Large intestine (tissue), 3 donors: ENCODE measurements around the gene CGB7. TPM values are rescaled to one million over a fixed set of nuclear protein-coding genes. Genes with fewer than 3 reads are reported as not detected.

Source experiments
- DNase-seq, 2 donors: peaks; one replicate each; pipeline versions ENCODE4 v3.0.0 to v3.0.0-alpha.2; 2013
- H3K27ac ChIP-seq: one replicate; pipeline ENCODE4 v1.5.1; 2013; ENCODE audit warnings: low read length
- H3K27me3 ChIP-seq: 2 replicates; pipeline ENCODE4 v1.6.1; 2013; ENCODE audit warnings: low read length; ENCODE audit not compliant: control insufficient read depth, insufficient read depth
- H3K36me3 ChIP-seq: 2 replicates; pipeline ENCODE4 v1.6.1; 2013; ENCODE audit warnings: low read length; ENCODE audit not compliant: control insufficient read depth, insufficient read depth
- H3K4me1 ChIP-seq: one replicate; pipeline ENCODE4 v1.6.1; 2013; ENCODE audit warnings: low read length; ENCODE audit not compliant: control insufficient read depth, insufficient read depth
- H3K4me3 ChIP-seq: one replicate; pipeline ENCODE4 v1.5.1; 2013; ENCODE audit warnings: low read length
- H3K9me3 ChIP-seq: one replicate; pipeline ENCODE4 v1.6.1; 2013; ENCODE audit warnings: mild to moderate bottlenecking, low read depth, low read length, moderate library complexity; ENCODE audit not compliant: control insufficient read depth
- WGBS: methylation state at CpG from one replicate; pipeline ENCODE4 v1.1.5; 2013; ENCODE audit warnings: low lambda C conversion rate; ENCODE audit not compliant: insufficient coverage; 5-methylcytosine and 5-hydroxymethylcytosine counted together
- polyA plus RNA-seq: library from polyadenylated mRNA; unstranded; fragments of 120-200 nt; gene quantifications from one replicate; pipeline ENCODE4 v1.2.1, GENCODE V29; 2013

Gene CGB7
- polyA plus RNA-seq, 1 donor, result 0.06 TPM

DNA sequence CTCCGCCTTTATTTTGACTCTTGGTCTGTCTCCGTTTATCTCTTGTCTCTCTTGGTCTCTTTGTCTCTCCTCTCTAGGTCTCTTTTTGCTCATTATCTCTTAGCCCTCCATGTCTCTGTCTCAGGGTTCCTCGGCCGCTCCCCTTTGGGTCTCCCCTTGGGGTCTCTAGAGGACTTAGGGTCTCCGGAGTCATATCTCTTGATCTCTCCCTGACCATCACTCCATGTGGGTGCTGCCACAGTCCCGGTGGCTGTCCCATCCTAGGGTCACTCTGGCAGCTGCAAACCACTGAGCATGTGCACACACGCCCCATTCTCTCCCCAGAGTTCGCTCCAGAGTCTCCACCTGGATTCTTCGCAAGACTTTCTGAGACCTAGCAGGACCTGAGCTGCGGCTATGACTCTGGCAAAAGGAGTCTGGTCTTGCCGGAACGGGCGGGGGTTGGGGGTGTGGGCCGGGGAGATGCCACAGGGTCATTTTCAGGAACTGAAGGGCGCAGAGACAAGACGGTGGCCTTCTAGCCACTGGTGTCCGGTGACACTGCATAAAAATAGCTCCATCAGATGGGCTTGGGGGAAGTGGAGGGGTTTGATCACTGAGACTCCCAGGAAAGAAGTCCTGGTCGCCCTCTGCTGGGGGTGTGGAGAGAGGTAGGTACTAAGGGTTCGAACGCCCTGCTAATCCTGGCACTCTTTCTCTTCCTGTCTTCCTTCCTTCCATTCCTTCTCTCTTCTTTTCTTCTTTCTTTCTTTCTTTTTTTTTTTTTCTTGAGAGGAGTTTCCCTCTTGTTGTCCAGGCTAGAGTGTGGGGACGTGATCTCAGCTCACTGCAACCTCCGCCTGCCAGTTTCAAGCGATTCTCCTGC, 16.2 kb upstream of the CGB7 start:
- 38% methylated on average over 2 of the region's 23 CpGs for WGBS
- Histone ChIP-seq H3K36me3 (no peaks in the 10 kb centered on the region), H3K27ac (no peak overlapping the region), H3K27me3 (peaks cover 54% of the 10 kb centered on the region), H3K9me3 (peaks cover 14% of the 10 kb centered on the region), H3K4me1 (no peaks in the 10 kb centered on the region), H3K4me3 (no peak overlapping the region)
- no peak for DNase-seq

DNA sequence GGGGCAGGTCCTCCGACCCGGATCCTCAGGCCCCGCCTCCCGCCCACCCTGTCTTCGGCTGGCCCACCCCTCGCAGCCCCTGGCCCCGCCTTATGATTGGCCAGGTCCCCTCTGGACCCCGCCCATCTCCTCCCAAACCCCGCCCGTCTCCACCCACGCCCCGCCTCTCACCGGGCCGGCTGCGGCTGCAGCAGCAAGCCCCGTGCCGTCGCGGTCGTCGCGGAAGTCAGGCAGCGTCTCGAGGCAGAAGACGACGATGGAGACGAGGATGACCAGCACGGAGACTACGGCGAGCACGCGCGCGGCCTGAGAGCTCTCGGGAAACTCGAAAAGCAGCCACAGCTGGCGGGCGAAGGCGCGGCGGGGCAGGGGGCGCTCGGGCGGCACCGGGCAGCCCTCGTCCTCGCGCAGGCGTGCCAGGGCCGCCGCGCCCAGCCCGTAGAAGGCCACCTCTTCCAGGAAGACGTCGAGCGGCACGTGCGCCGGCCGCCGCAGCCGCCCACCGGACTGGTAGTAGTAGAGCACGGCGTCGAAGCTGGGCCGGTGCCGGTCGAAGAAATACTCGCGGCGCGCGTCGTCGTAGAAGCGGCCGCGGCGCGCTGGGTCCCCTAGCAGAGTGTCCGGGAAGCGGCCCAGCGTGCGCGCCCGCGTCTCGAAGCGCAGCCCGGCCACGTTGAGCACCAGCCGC, 14.5 kb upstream of the CGB7 start:
- WGBS, result no CpG with 5 or more reads among the region's 93 CpGs
- Histone ChIP-seq H3K27me3 (peaks cover 62% of the 10 kb centered on the region), H3K4me3 (no peak overlapping the region)

DNA sequence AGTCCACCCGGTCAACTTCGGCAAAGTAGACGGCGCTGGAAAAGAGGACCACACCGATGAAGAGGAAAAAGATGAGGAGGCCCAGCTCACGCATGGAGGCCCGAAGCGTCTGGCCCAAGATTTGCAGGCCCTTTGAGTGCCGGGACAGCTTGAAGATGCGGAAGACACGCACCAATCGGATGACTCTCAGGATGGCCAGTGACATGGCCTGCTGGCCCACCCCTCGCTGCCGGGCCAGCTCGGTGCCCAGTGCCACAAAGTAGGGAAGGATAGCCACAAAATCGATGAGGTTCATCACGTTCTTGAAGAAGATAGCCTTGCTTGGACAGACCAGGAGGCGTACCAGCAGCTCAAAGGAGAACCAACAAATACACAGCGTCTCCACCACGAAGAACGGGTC, 12.9 kb upstream of the CGB7 start:
- H3K27ac ChIP-seq, result no peak overlapping the region
- no peaks in the 10 kb centered on the region for H3K4me1 ChIP-seq
- H3K9me3 ChIP-seq, result peaks cover 14% of the 10 kb centered on the region
- H3K36me3 ChIP-seq, result no peaks in the 10 kb centered on the region
- H3K4me3 ChIP-seq, result no peak overlapping the region
- 80% methylated on average over 1 of the region's 21 CpGs for WGBS
- H3K27me3 ChIP-seq, result peaks cover 77% of the 10 kb centered on the region
- no peak for DNase-seq

More for the DNA sequence above, 14.5 kb upstream of the CGB7 start:
- Histone ChIP-seq H3K9me3 (peaks cover 14% of the 10 kb centered on the region), H3K27ac (no peak overlapping the region), H3K4me1 (no peaks in the 10 kb centered on the region), H3K36me3 (no peaks in the 10 kb centered on the region)
- no peak for DNase-seq

- Histone ChIP-seq H3K27ac (no peak overlapping the region), H3K36me3 (no peaks in the 10 kb centered on the region), H3K4me1 (no peaks in the 10 kb centered on the region), H3K4me3 (no peak overlapping the region), H3K9me3 (peaks cover 14% of the 10 kb centered on the region), H3K27me3 (peaks cover 82% of the 10 kb centered on the region)
- WGBS, result no CpG with 5 or more reads among the region's 9 CpGs
- DNase-seq, result no peak
These were observed 11.5 kb upstream of the CGB7 start for GRCh38 chr19:49069026-49069425.

DNA sequence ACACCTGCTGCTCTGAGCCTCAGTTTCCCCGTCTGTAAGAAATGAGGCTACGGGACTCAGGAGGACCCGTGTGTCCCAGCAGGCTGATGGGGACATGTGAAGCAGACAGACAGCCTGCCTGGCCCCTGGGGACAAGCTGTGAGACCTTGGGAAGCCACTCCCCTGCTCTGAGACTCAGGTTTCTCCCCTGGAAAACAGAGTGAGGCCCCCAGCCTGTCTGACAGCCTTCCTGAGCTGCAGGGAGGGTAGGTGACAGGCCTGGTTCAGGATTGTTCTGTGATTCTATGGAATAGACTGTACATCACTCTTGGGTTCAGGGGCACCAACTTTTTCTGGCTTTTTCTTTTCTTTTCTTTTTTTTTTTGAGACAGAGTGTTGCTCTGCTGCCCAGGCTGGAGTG, 10.0 kb upstream of the CGB7 start:
- Histone ChIP-seq H3K9me3 (peaks cover 9% of the 10 kb centered on the region), H3K4me1 (no peaks in the 10 kb centered on the region), H3K27me3 (peaks cover 81% of the 10 kb centered on the region), H3K27ac (no peak overlapping the region), H3K4me3 (no peak overlapping the region), H3K36me3 (no peaks in the 10 kb centered on the region)
- no CpG with 5 or more reads among the region's 3 CpGs for WGBS
- no peak for DNase-seq

DNA sequence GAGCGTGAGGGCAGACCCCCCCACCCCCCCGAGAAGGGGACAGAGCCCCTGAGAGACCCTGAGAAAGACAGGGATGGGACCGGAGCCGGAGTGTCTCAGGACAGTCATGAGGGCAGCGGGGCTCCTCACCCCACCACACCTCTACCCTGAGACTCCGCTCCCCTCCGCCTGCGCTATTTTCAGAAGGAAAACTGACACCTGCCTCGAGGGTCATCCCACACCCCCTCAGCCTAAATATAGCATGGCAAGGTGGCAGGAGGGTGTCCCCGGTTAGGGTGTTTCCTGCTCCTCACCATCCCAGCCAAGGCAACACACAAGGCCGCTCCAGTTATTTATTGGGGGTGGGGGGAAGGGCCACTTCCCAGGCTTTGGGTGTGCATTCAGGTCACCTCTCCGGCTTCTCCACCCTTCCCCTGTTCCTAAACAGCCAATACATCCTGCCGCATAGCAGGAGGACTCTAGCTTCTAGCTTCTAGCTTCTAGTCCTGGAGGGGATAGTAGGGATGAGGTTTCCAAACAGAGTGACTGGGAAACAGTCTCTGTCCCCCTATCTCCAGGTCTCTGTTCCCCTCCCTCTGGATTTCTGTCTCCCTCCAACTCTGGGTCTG, 8.5 kb upstream of the CGB7 start:
- Histone ChIP-seq H3K4me1 (no peaks in the 10 kb centered on the region), H3K9me3 (peaks cover 13% of the 10 kb centered on the region), H3K27ac (no peak overlapping the region), H3K36me3 (no peaks in the 10 kb centered on the region), H3K4me3 (no peak overlapping the region), H3K27me3 (peaks cover 83% of the 10 kb centered on the region)
- no CpG with 5 or more reads among the region's 13 CpGs for WGBS
- DNase-seq, result no peak

GRCh38 chr19:49064768-49065611, 7.4 kb upstream of the CGB7 start, which contains the start of gene NTF4:
TSS of gene NTF4 (minus strand) at chr19:49064818. CDS start at chr19:49061997, 2,821 bp downstream.
- DNase-seq, result no peak
- Histone ChIP-seq H3K4me1 (no peaks in the 10 kb centered on the region), H3K4me3 (no peak within 1 kb of the TSS), H3K9me3 (peaks cover 5% of the 10 kb centered on the region), H3K27me3 (peaks cover 81% of the 10 kb centered on the region), H3K36me3 (no peaks in the 10 kb centered on the region), H3K27ac (no peak within 1 kb of the TSS)
- WGBS, result no CpG with 5 or more reads among the region's 53 CpGs

- peaks cover 80% of the 10 kb centered on the region for H3K27me3 ChIP-seq
- no CpG with 5 or more reads among the region's 10 CpGs for WGBS
These were observed 6.6 kb upstream of the CGB7 start for GRCh38 chr19:49064029-49064629.

GRCh38 chr19:49061445-49061844, 3.9 kb upstream of the CGB7 start:
- peaks cover 11% of the 10 kb centered on the region for H3K9me3 ChIP-seq
- no peak overlapping the region for H3K27ac ChIP-seq
- no peak for DNase-seq
- peaks cover 9% of the 10 kb centered on the region for H3K4me1 ChIP-seq
- WGBS, result no CpG with 5 or more reads among the region's 25 CpGs
- H3K36me3 ChIP-seq, result no peaks in the 10 kb centered on the region
- peaks cover 90% of the 10 kb centered on the region for H3K27me3 ChIP-seq
- H3K4me3 ChIP-seq, result no peak overlapping the region

More at GRCh38 chr19:49064029-49064629, 6.6 kb upstream of the CGB7 start:
- peaks cover 5% of the 10 kb centered on the region for H3K9me3 ChIP-seq
- no peaks in the 10 kb centered on the region for H3K36me3 ChIP-seq
- H3K4me3 ChIP-seq, result no peak overlapping the region
- no peak for DNase-seq
- no peak overlapping the region for H3K27ac ChIP-seq
- no peaks in the 10 kb centered on the region for H3K4me1 ChIP-seq
